Loucy (cell line): ENCODE data around the gene NRCAM.
"Not testable (repeated sequence)": the region's sequence is repeated elsewhere in the genome, so short reads cannot be mapped to it uniquely, and the experiment has no call there.

Source experiments
- H2AFZ ChIP-seq: fragments of 200-600 bp; sonication (generic); 2 replicates; pipeline ENCODE4 v1.6.0; 2016; ENCODE audit warnings: antibody characterized with exemption, mild to moderate bottlenecking, low read length, moderate library complexity
- H3F3A ChIP-seq: fragments of 200-600 bp; 2 replicates; pipeline ENCODE4 v1.6.0; 2016; ENCODE audit warnings: antibody characterized with exemption, low read depth, mild to moderate bottlenecking
- H3K27me3 ChIP-seq: fragments of 200-600 bp; sonication (generic); 2 replicates; pipeline ENCODE4 v1.6.1; 2014; ENCODE audit warnings: low read length, mild to moderate bottlenecking; ENCODE audit not compliant: insufficient read depth, poor library complexity, severe bottlenecking
- H3K36me3 ChIP-seq: fragments of 200-600 bp; sonication (generic); 2 replicates; pipeline ENCODE4 v1.6.1; 2016; ENCODE audit warnings: low read length; ENCODE audit not compliant: insufficient read depth
- H3K4me1 ChIP-seq: fragments of 200-600 bp; sonication (generic); 2 replicates; pipeline ENCODE4 v1.5.1; 2014; ENCODE audit warnings: low read length, mild to moderate bottlenecking; ENCODE audit not compliant: insufficient read depth, poor library complexity, severe bottlenecking
- H3K4me2 ChIP-seq: fragments of 200-600 bp; sonication (generic); 2 replicates; pipeline ENCODE4 v1.6.0; 2014; ENCODE audit warnings: antibody characterized with exemption, low read length, low read depth, mild to moderate bottlenecking; ENCODE audit not compliant: poor library complexity, severe bottlenecking
- H3K4me3 ChIP-seq: fragments of 200-600 bp; sonication (generic); 2 replicates; pipeline ENCODE4 v1.5.1; 2014; ENCODE audit warnings: low read length, mild to moderate bottlenecking, mixed read lengths; ENCODE audit not compliant: poor library complexity, severe bottlenecking
- H3K79me2 ChIP-seq: fragments of 200-600 bp; sonication (generic); 2 replicates; pipeline ENCODE4 v1.6.1; 2014; ENCODE audit warnings: low read length; ENCODE audit not compliant: insufficient read depth
- H3K9ac ChIP-seq: fragments of 200-600 bp; sonication (generic); 2 replicates; pipeline ENCODE4 v1.6.0; 2014; ENCODE audit warnings: mild to moderate bottlenecking, low read depth, low read length, moderate library complexity; ENCODE audit not compliant: poor library complexity, severe bottlenecking
- H3K9me2 ChIP-seq: fragments of 200-600 bp; sonication (generic); replicated peaks from 2 replicates; pipeline ENCODE4 v1.6.1; 2016; ENCODE audit warnings: low read depth, low read length, mixed read lengths
- H3K9me3 ChIP-seq: fragments of 200-600 bp; sonication (generic); 2 replicates; pipeline ENCODE4 v1.6.1; 2014; ENCODE audit warnings: mild to moderate bottlenecking, antibody characterized with exemption, low read length, low read depth; ENCODE audit not compliant: insufficient read depth
- H4K20me1 ChIP-seq: fragments of 200-600 bp; sonication (generic); 2 replicates; pipeline ENCODE4 v1.6.0; 2014; ENCODE audit warnings: antibody characterized with exemption, low read length, mild to moderate bottlenecking; ENCODE audit not compliant: insufficient read depth, poor library complexity, severe bottlenecking
- CTCF ChIP-seq: fragments of 200-600 bp; sonication (generic); conservative IDR thresholded peaks from 2 replicates; pipeline ENCODE4 v1.5.1; 2014; ENCODE audit warnings: mild to moderate bottlenecking, antibody characterized with exemption, low read length
- EZH2phosphoT487 ChIP-seq: fragments of 200-600 bp; IDR thresholded peaks from 2 replicates; pipeline ENCODE4 v1.6.1; 2018; ENCODE audit warnings: antibody characterized with exemption, mild to moderate bottlenecking, moderate library complexity, borderline replicate concordance

Gene NRCAM

GRCh38 chr7:108455998-108456677, at the start of gene NRCAM:
NRCAM (minus strand) TSS chr7:108456436; CDS start chr7:108240064, 216,372 bp downstream.
- Histone ChIP-seq H3K9ac (no peak within 1 kb of the TSS), H3K4me1 (no peaks in the 10 kb centered on the region), H4K20me1 (no peaks in the 10 kb centered on the region), H3K9me2 (no peaks in the 10 kb centered on the region), H3K9me3 (no peaks in the 10 kb centered on the region), H3K36me3 (no peaks in the 10 kb centered on the region), H3K4me3 (no peak within 1 kb of the TSS), H2AFZ (no peak within 1 kb of the TSS), H3K27me3 (no peaks in the 10 kb centered on the region), H3K79me2 (no peaks in the 10 kb centered on the region), H3F3A (no peaks in the 10 kb centered on the region), H3K4me2 (no peak within 1 kb of the TSS)
- TF ChIP-seq EZH2phosphoT487 (no peak), CTCF (no peak)

- not testable (repeated sequence) for H4K20me1 ChIP-seq, H3K9me3 ChIP-seq
These were observed 48.3 kb upstream of the NRCAM start for GRCh38 chr7:108504576-108504975.

GRCh38 chr7:108503112-108504026, 47.1 kb upstream of the NRCAM start:
- Histone ChIP-seq H3K4me1 (no peaks in the 10 kb centered on the region), H3K4me3 (no peak overlapping the region), H3F3A (no peaks in the 10 kb centered on the region), H2AFZ (no peak overlapping the region), H3K36me3 (peaks cover 28% of the 10 kb centered on the region; the same call in 1 of the 2 replicates), H3K9me3 (no peaks in the 10 kb centered on the region), H3K9ac (no peak overlapping the region), H4K20me1 (no peaks in the 10 kb centered on the region), H3K79me2 (no peaks in the 10 kb centered on the region), H3K9me2 (no peaks in the 10 kb centered on the region), H3K27me3 (no peaks in the 10 kb centered on the region), H3K4me2 (no peak overlapping the region)
- TF ChIP-seq EZH2phosphoT487: no peak
- TF ChIP-seq CTCF: no peak

More at GRCh38 chr7:108504576-108504975, 48.3 kb upstream of the NRCAM start:
- H3K9me2 ChIP-seq, H3K4me1 ChIP-seq, H3K79me2 ChIP-seq, H3K4me2 ChIP-seq, H3K4me3 ChIP-seq, H2AFZ ChIP-seq, H3F3A ChIP-seq, H3K27me3 ChIP-seq, H3K9ac ChIP-seq: not testable (repeated sequence)
- H3K36me3 ChIP-seq: peaks cover 25% of the 10 kb centered on the region; the same call in 1 of the 2 replicates
